Endothelial cell of umbilical vein (primary cell): ENCODE measurements around the gene RRAGB. TPM values are rescaled to one million over a fixed set of nuclear protein-coding genes. Genes with fewer than 3 reads are reported as not detected.
"Not testable (repeated sequence)": the region's sequence is repeated elsewhere in the genome, so short reads cannot be mapped to it uniquely, and the experiment has no call there.

ENCODE experiments used
- BruUV-seq: library from RNA; stranded (reverse); fragments of 400-500 nt; replicated peaks from 2 replicates; lab custom pipeline; 2021; lab: Mats Ljungman, UMichigan
- CTCF ChIA-PET: fragments of 300-600, 350-600 bp; sonication (Branson Sonifier 250); formaldehyde crosslinking; loops from one replicate; lab custom pipeline; 2021; ENCODE audit warnings: antibody characterized with exemption, inconsistent platforms; lab: Charles Lee
- POLR2A ChIA-PET: fragments of 300-600, 350-600 bp; sonication (Branson Sonifier 250); formaldehyde crosslinking; loops from one replicate; lab custom pipeline; 2021; ENCODE audit warnings: antibody characterized with exemption, inconsistent platforms; lab: Charles Lee
- DNase-seq: peaks from one replicate; pipeline ENCODE4 v3.0.0-alpha.2; 2011; ENCODE audit warnings: low read depth, low spot score
- FAIRE-seq: peaks from 2 replicates; lab custom pipeline; 2011; peaks lifted over from hg19 to GRCh38; lab: Jason Lieb, UNC
- H2AFZ ChIP-seq: 2 replicates; pipeline ENCODE4 v1.6.0; 2012; ENCODE audit warnings: low read depth, low read length, control low read depth, inconsistent platforms
- H3K27ac ChIP-seq: 2 replicates; pipeline ENCODE4 v1.5.1; 2011; ENCODE audit warnings: low read depth, mild to moderate bottlenecking, control low read depth, low read length, moderate library complexity; ENCODE audit not compliant: insufficient read depth
- H3K27me3 ChIP-seq, 2 experiments: 2 replicates each; pipeline versions ENCODE4 v1.6.0 to v1.6.1; 2011; ENCODE audit warnings: low read length in 2 of 2, mixed read lengths in 1 of 2; ENCODE audit not compliant: control insufficient read depth in 2 of 2, insufficient read depth in 2 of 2
- H3K36me3 ChIP-seq, 2 experiments: 2 replicates in 1 of 2; 3 replicates in 1 of 2; pipeline ENCODE4 v1.5.1; 2011; ENCODE audit warnings: low read length in 2 of 2, mild to moderate bottlenecking in 1 of 2, moderate library complexity in 1 of 2; ENCODE audit not compliant: control insufficient read depth in 2 of 2, insufficient read depth in 2 of 2; ENCODE audit errors: extremely low read depth in 1 of 2
- H3K4me1 ChIP-seq: 3 replicates; pipeline ENCODE4 v1.5.1; 2011; ENCODE audit warnings: mild to moderate bottlenecking, low read length; ENCODE audit not compliant: control insufficient read depth, insufficient read depth; ENCODE audit errors: extremely low read depth
- H3K4me2 ChIP-seq: 2 replicates; pipeline ENCODE4 v1.6.1; 2011; ENCODE audit warnings: low read length, control low read depth, mixed read lengths; ENCODE audit not compliant: insufficient read depth
- H3K4me3 ChIP-seq, 3 experiments: fragments of 200-600 bp in 1 of 3; sonication (generic), shearing (Covaris generic) in 1 of 3; replicated peaks in 1 of 3; 2 replicates each; pipeline ENCODE4 v1.5.1; 2011 to 2016; ENCODE audit warnings: control low read depth in 3 of 3, low read length in 3 of 3, mild to moderate bottlenecking in 2 of 3, inconsistent platforms in 1 of 3, low read depth in 1 of 3, moderate library complexity in 1 of 3; ENCODE audit not compliant: insufficient read depth in 1 of 3
- H3K79me2 ChIP-seq: 2 replicates; pipeline ENCODE4 v1.6.0; 2012; ENCODE audit warnings: low read length, inconsistent platforms; ENCODE audit not compliant: control insufficient read depth, insufficient read depth
- H3K9ac ChIP-seq: replicated peaks from 2 replicates; pipeline ENCODE3; 2011; ENCODE audit warnings: low read length, control low read depth; ENCODE audit not compliant: insufficient read depth; ENCODE audit errors: extremely low read depth
- H3K9me1 ChIP-seq: replicated peaks from 3 replicates; pipeline ENCODE4 v1.6.0; 2011; ENCODE audit warnings: mild to moderate bottlenecking, low read length; ENCODE audit not compliant: control insufficient read depth, insufficient read depth; ENCODE audit errors: extremely low read depth
- H3K9me3 ChIP-seq: replicated peaks from 2 replicates; pipeline ENCODE4 v1.5.1; 2012; ENCODE audit warnings: low read length, inconsistent platforms; ENCODE audit not compliant: control insufficient read depth, insufficient read depth
- H4K20me1 ChIP-seq: replicated peaks from 2 replicates; pipeline ENCODE3; 2011; ENCODE audit warnings: mild to moderate bottlenecking, low read length; ENCODE audit not compliant: control insufficient read depth, insufficient read depth; ENCODE audit errors: extremely low read depth
- EZH2 ChIP-seq: IDR thresholded peaks from 2 replicates; pipeline ENCODE4 v1.6.1; 2012; ENCODE audit warnings: borderline replicate concordance, low read depth, mild to moderate bottlenecking, moderate library complexity, low read length, inconsistent platforms; ENCODE audit not compliant: severe bottlenecking
- FOS ChIP-seq: IDR thresholded peaks from 2 replicates; pipeline ENCODE4 v1.6.1; 2011; ENCODE audit warnings: mild to moderate bottlenecking, low read length, moderate library complexity, borderline replicate concordance; ENCODE audit not compliant: insufficient read depth
- GATA2 ChIP-seq: IDR thresholded peaks from 2 replicates; pipeline ENCODE4 v1.7.0; 2011; ENCODE audit warnings: low read depth, mild to moderate bottlenecking, moderate library complexity, mixed read lengths, low read length; ENCODE audit not compliant: insufficient read length, insufficient read depth
- JUN ChIP-seq: IDR thresholded peaks from 2 replicates; pipeline ENCODE4 v1.6.1; 2011; ENCODE audit warnings: borderline replicate concordance, low read depth; ENCODE audit not compliant: insufficient read length, insufficient read depth
- MYC ChIP-seq: IDR thresholded peaks from one replicate; pipeline ENCODE4 v1.6.1; 2011; ENCODE audit warnings: mild to moderate bottlenecking, low read depth, low read length
- POLR2A ChIP-seq: IDR thresholded peaks from 2 replicates; pipeline ENCODE4 v1.6.1; 2012; ENCODE audit warnings: low read depth, mild to moderate bottlenecking, control low read depth, low read length
- POLR2AphosphoS5 ChIP-seq: IDR thresholded peaks from 2 replicates; pipeline ENCODE4 v1.6.1; 2012; ENCODE audit warnings: low read depth, mild to moderate bottlenecking, control low read depth, low read length, moderate library complexity; ENCODE audit not compliant: insufficient read depth
- dilution Hi-C: fragments of 300-500 bp; cut with MboI; formaldehyde crosslinking; loops from one replicate; pipeline ENCODE4 v1.15.0; 2019; ENCODE audit warnings: low sequenced_read_pairs; ENCODE audit not compliant: extremely low pct_ligation_motif_present
- intact Hi-C: fragments of 100-400 bp; cut with micrococcal nuclease; formaldehyde crosslinking; loops from one replicate; pipeline ENCODE4 v1.10.0; 2022
- polyA plus RNA-seq, 4 experiments: library from polyadenylated mRNA; depleted of rRNA in 3 of 4; stranded (reverse) in 3 of 4; unstranded in 1 of 4; fragments of >200 nt; gene quantifications; 2 replicates each; pipeline versions ENCODE4 v1.2.1 to v1.2.3, GENCODE V29; 2011 to 2012; ENCODE audit warnings: missing spikeins in 1 of 4
- total RNA-seq: library from RNA; stranded (reverse); gene quantifications from 2 replicates; pipeline ENCODE4 v1.2.3, GENCODE V29; 2021
- TF ChIP-seq, protein P1 (sequence below), 2 donors: IDR thresholded peaks; 1 replicate in 1 of 2; 2 replicates in 1 of 2; pipeline ENCODE4 v1.5.1; 2011; ENCODE audit warnings: low read length in 2 of 2, mild to moderate bottlenecking in 2 of 2, moderate library complexity in 2 of 2, control low read depth in 1 of 2, inconsistent platforms in 1 of 2, low read depth in 1 of 2; ENCODE audit not compliant: insufficient read depth in 1 of 2; ENCODE audit errors: extremely low read depth in 1 of 2
- TF ChIP-seq, protein P2 (sequence below): IDR thresholded peaks from 2 replicates; pipeline ENCODE4 v1.6.1; 2011; ENCODE audit not compliant: insufficient read depth, insufficient read length

RRAGB gene
- total and polyA plus RNA-seq, 2 donors (not counting 3 experiments of a cell fraction or from before 2014, with no cell fraction given): 14.3 to 18.0 TPM

DNA sequence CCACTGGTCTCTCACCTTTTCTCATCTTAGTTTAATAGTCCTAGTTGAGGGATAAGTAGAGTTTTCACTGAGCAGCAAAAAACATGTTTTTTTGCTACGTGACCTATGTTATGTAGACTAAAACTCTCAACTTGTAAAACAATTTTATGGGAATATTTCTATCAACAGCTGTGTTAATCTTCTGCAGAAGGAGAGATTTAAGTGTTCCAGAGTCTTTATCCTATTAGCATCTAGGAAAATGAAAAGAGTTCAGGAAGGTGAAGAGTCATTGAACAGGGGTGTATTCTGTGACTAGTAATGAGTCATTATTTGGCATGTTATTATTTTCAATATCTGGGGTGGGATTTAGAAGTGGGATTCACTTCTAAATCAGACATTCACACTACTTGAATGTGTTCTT, 41.9 kb downstream of the RRAGB start:
- H3K27ac ChIP-seq: no peak overlapping the region
- peaks cover 23% of the 10 kb centered on the region for H3K4me1 ChIP-seq
- intact Hi-C loops (loop anchor here (2.0 kb wide), 1 partner anchor 43 kb away; the partner anchor contains the start of gene RRAGB), dilution Hi-C loops (no loop called here)
- DNase-seq (peak; percentile 10), FAIRE-seq (peak; percentile 61)
- no peaks in the 10 kb centered on the region for H4K20me1 ChIP-seq
- POLR2A ChIA-PET: no interaction called here
- peak; percentile 50 for TF ChIP-seq FOS
- no peak for TF ChIP-seq POLR2AphosphoS5
- TF ChIP-seq GATA2: peak; percentile 29
- CTCF ChIA-PET: no interaction called here
- H3K9ac ChIP-seq: no peak overlapping the region
- no peaks in the 10 kb centered on the region for H3K27me3 ChIP-seq
- no peaks in the 10 kb centered on the region for H3K36me3 ChIP-seq
- no TSS peak for BruUV-seq
- H3K9me1 ChIP-seq: no peaks in the 10 kb centered on the region
- H2AFZ ChIP-seq: no peak overlapping the region
- H3K4me2 ChIP-seq: peak overlapping the region; percentile 31
- H3K4me3 ChIP-seq: no peak overlapping the region
- no peaks in the 10 kb centered on the region for H3K79me2 ChIP-seq
- no peaks in the 10 kb centered on the region for H3K9me3 ChIP-seq

DNA sequence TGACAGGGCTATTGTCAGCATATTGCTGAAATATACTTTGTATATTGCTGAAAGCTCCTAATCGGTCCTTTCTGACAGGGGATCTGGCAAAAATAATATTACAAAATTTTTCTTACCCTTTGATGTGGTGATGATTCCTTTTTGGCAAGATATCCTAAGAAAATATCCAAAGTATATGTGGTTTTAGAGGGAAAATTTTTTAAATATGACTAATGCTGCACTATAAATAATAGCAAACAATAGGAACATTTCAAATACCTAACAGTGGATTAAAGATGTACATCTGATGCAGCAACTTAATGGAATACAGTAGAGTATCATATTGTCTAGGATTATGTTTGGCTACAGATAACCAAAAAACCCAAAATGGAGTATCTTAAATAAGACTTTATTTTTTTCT, 49.6 kb downstream of the RRAGB start:
- DNase-seq: no peak
- Histone ChIP-seq H4K20me1 (no peaks in the 10 kb centered on the region), H2AFZ (no peak overlapping the region), H3K4me2 (no peak overlapping the region), H3K4me1 (peaks cover 10% of the 10 kb centered on the region), H3K36me3 (no peaks in the 10 kb centered on the region), H3K79me2 (no peaks in the 10 kb centered on the region), H3K27ac (no peak overlapping the region), H3K9me3 (no peaks in the 10 kb centered on the region), H3K9ac (no peak overlapping the region), H3K9me1 (no peaks in the 10 kb centered on the region), H3K4me3 (no peak overlapping the region), H3K27me3 (no peaks in the 10 kb centered on the region)
- POLR2A ChIA-PET: no interaction called here
- TF ChIP-seq JUN: no peak
- no peak for TF ChIP-seq GATA2
- TF ChIP-seq, protein P1, sequence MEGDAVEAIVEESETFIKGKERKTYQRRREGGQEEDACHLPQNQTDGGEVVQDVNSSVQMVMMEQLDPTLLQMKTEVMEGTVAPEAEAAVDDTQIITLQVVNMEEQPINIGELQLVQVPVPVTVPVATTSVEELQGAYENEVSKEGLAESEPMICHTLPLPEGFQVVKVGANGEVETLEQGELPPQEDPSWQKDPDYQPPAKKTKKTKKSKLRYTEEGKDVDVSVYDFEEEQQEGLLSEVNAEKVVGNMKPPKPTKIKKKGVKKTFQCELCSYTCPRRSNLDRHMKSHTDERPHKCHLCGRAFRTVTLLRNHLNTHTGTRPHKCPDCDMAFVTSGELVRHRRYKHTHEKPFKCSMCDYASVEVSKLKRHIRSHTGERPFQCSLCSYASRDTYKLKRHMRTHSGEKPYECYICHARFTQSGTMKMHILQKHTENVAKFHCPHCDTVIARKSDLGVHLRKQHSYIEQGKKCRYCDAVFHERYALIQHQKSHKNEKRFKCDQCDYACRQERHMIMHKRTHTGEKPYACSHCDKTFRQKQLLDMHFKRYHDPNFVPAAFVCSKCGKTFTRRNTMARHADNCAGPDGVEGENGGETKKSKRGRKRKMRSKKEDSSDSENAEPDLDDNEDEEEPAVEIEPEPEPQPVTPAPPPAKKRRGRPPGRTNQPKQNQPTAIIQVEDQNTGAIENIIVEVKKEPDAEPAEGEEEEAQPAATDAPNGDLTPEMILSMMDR (IDR thresholded peaks at IDR 0.05; ENCODE audit: extremely low read depth in 1 of 2, insufficient read depth in 1 of 2, low read depth in 1 of 2, low read length in 2 of 2): no peak
- peak; percentile 23 for TF ChIP-seq FOS
- TF ChIP-seq, protein P2, sequence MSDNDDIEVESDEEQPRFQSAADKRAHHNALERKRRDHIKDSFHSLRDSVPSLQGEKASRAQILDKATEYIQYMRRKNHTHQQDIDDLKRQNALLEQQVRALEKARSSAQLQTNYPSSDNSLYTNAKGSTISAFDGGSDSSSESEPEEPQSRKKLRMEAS: no peak
- TF ChIP-seq POLR2A: no peak
- TF ChIP-seq POLR2AphosphoS5: no peak
- no peak for TF ChIP-seq MYC
- no peak for TF ChIP-seq EZH2
- CTCF ChIA-PET: no interaction called here
- intact Hi-C loops (loop anchor here (1.0 kb wide), 1 partner anchor 9 kb away; no protein-coding TSS in a partner anchor), dilution Hi-C loops (no loop called here)
- FAIRE-seq: peak; percentile 92
- no TSS peak for BruUV-seq

DNA sequence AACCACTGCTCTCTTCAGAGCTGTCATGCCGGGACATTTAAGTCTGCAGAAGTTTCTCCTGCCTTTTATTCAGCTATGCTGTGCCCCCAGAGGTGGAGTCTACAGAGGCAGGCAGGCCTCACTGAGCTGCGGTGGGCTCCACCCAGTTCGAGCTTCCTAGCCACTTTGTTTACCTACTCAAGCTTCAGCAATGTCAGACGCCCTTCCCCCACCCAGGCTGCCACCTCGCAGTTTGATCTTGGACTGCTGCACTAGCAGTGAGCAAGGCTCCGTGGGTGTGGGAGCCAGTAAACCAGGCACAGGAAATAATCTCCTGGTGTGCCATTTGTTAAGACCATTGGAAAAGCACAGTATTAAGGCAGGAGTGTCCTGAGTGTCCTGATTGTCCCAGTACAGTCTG, 56.9 kb downstream of the RRAGB start:
- H3K4me2 ChIP-seq, H3K9me1 ChIP-seq, H3K79me2 ChIP-seq, H3K36me3 ChIP-seq, FAIRE-seq, CTCF ChIA-PET, DNase-seq, H3K4me1 ChIP-seq, BruUV-seq, H3K9ac ChIP-seq, H3K9me3 ChIP-seq, H4K20me1 ChIP-seq, H2AFZ ChIP-seq, H3K27me3 ChIP-seq, dilution Hi-C loops, H3K4me3 ChIP-seq, H3K27ac ChIP-seq, intact Hi-C loops, POLR2A ChIA-PET: not testable (repeated sequence)
